GM12801 (cell line): Measurements from ENCODE around the gene SDHAF4.

Source experiments
- CTCF ChIP-seq: IDR thresholded peaks from one replicate; pipeline ENCODE4 v1.5.1; 2011; ENCODE audit warnings: control low read depth; ENCODE audit not compliant: insufficient read length; ENCODE audit errors: extremely low read depth

Gene SDHAF4

GRCh38 chr6:70566751-70567382 is at the start of gene SDHAF4:
Gene SDHAF4 (plus strand): TSS chr6:70566930. CDS start chr6:70566941, 11 bp downstream.
- no peak for TF ChIP-seq CTCF

GRCh38 chr6:70518723-70519122 is 48.0 kb upstream of the SDHAF4 start:
- TF ChIP-seq CTCF, result no peak

GRCh38 chr6:70520575-70520974 is 46.2 kb upstream of the SDHAF4 start:
- no peak for TF ChIP-seq CTCF

- TF ChIP-seq CTCF, result no peak
These were observed 41.9 kb upstream of the SDHAF4 start for GRCh38 chr6:70524721-70525286.

GRCh38 chr6:70527071-70527737 is 39.5 kb upstream of the SDHAF4 start:
- TF ChIP-seq CTCF, result no peak

- no peak for TF ChIP-seq CTCF
These were observed 36.7 kb upstream of the SDHAF4 start for GRCh38 chr6:70530023-70530422.

GRCh38 chr6:70531133-70531532 is 35.6 kb upstream of the SDHAF4 start:
- TF ChIP-seq CTCF, result no peak
